B cell (primary cell): Measurements from ENCODE around the gene MSANTD3. TPM values are rescaled to one million over a fixed set of nuclear protein-coding genes. Genes with fewer than 3 reads are reported as not detected.
A peak's percentile ranks its signal among the peaks of the same experiment; 100 is the strongest.

Source experiments
- ATAC-seq: fragments of 200-7000 bp; cut with Tn5 transposase; one replicate; pipeline ENCODE4 v1.10.0; 2021; ENCODE audit warnings: low read depth, mild to moderate bottlenecking, moderate number of reproducible peaks, moderate library complexity
- CTCF ChIA-PET: fragments of 350-600 bp; sonication (Branson Sonifier 250); formaldehyde crosslinking; loops from one replicate; lab custom pipeline; 2021; ENCODE audit warnings: antibody characterized with exemption, inconsistent platforms; lab: Charles Lee
- POLR2A ChIA-PET: fragments of 350-600 bp; sonication (Branson Sonifier 250); formaldehyde crosslinking; loops from one replicate; lab custom pipeline; 2021; ENCODE audit warnings: antibody characterized with exemption; lab: Charles Lee
- DNase-seq: peaks from one replicate; pipeline ENCODE4 v3.0.0; 2013
- H2AFZ ChIP-seq: 2 replicates; pipeline ENCODE4 v1.6.1; 2012; ENCODE audit warnings: mild to moderate bottlenecking, low read depth, low read length; ENCODE audit not compliant: insufficient read depth, poor library complexity, severe bottlenecking
- H3K27ac ChIP-seq, 2 donors: 1 replicate in 1 of 2; 2 replicates in 1 of 2; pipeline ENCODE4 v1.5.1; 2012 to 2013; ENCODE audit warnings: low read length in 2 of 2, mild to moderate bottlenecking in 2 of 2, moderate library complexity in 1 of 2
- H3K27me3 ChIP-seq, 4 experiments: fragments of 200-600 bp in 1 of 4; sonication (generic) in 1 of 4; replicated peaks in 1 of 4; 1 replicate in 2 of 4; 2 replicates in 2 of 4; pipeline versions ENCODE4 v1.6.1 to v1.7.0; 2013 to 2016; ENCODE audit warnings: low read length in 3 of 4, mild to moderate bottlenecking in 2 of 4, mixed read lengths in 1 of 4, moderate library complexity in 1 of 4; ENCODE audit not compliant: insufficient read depth in 4 of 4, control insufficient read depth in 3 of 4; ENCODE audit errors: control extremely low read depth in 1 of 4
- H3K36me3 ChIP-seq, 2 experiments: replicated peaks in 1 of 2; 1 replicate in 1 of 2; 2 replicates in 1 of 2; pipeline versions ENCODE4 v1.6.1 to v1.7.1; 2013; ENCODE audit warnings: low read length in 1 of 2; ENCODE audit not compliant: insufficient read depth in 2 of 2, control insufficient read depth in 1 of 2; ENCODE audit errors: control extremely low read depth in 1 of 2, extremely low read depth in 1 of 2
- H3K4me1 ChIP-seq, 2 donors: fragments of 200-600 bp in 1 of 2; sonication (generic) in 1 of 2; 1 replicate in 1 of 2; 2 replicates in 1 of 2; pipeline versions ENCODE4 v1.5.1 to v1.6.1; 2013 to 2017; ENCODE audit warnings: low read length in 2 of 2; ENCODE audit not compliant: control insufficient read depth in 2 of 2, insufficient read depth in 2 of 2
- H3K4me2 ChIP-seq: replicated peaks from 2 replicates; pipeline ENCODE3; 2012; ENCODE audit warnings: mild to moderate bottlenecking, low read depth, low read length; ENCODE audit not compliant: poor library complexity, severe bottlenecking
- H3K4me3 ChIP-seq, 5 experiments: fragments of 200-600 bp in 1 of 5; sonication (generic) in 1 of 5; 1 replicate in 3 of 5; 2 replicates in 2 of 5; pipeline versions ENCODE4 v1.5.1 to v1.7.0; 2011 to 2016; ENCODE audit warnings: low read length in 4 of 5, mild to moderate bottlenecking in 4 of 5, low read depth in 2 of 5, control low read depth in 1 of 5, moderate library complexity in 1 of 5; ENCODE audit not compliant: insufficient read depth in 1 of 5; ENCODE audit errors: control extremely low read depth in 1 of 5, extremely low read depth in 1 of 5
- H3K79me2 ChIP-seq: fragments of 200-600 bp; sonication (generic); one replicate; pipeline ENCODE4 v1.6.0; 2016; ENCODE audit warnings: low read length; ENCODE audit not compliant: control insufficient read depth, insufficient read depth
- H3K9ac ChIP-seq: fragments of 200-600 bp; sonication (generic); 2 replicates; pipeline ENCODE4 v1.6.1; 2017; ENCODE audit warnings: mild to moderate bottlenecking, low read length, moderate library complexity
- H3K9me3 ChIP-seq, 3 donors: one replicate each; pipeline versions ENCODE4 v1.6.1 to v1.7.1; 2013; ENCODE audit warnings: low read length in 2 of 3; ENCODE audit not compliant: control insufficient read depth in 2 of 3, insufficient read depth in 1 of 3; ENCODE audit errors: control extremely low read depth in 1 of 3
- H4K20me1 ChIP-seq: 2 replicates; pipeline ENCODE4 v1.6.0; 2012; ENCODE audit warnings: mild to moderate bottlenecking, low read length; ENCODE audit not compliant: insufficient read depth, control insufficient read depth, poor library complexity, severe bottlenecking
- H3K27ac Mint-ChIP-seq: one replicate; pipeline ENCODE4 v1.8.0; 2021; ENCODE audit warnings: mixed read lengths
- H3K27me3 Mint-ChIP-seq: one replicate; pipeline ENCODE4 v1.8.0; 2021; ENCODE audit warnings: mixed read lengths
- H3K4me1 Mint-ChIP-seq: one replicate; pipeline ENCODE4 v1.8.0; 2021; ENCODE audit warnings: mixed read lengths
- H3K4me3 Mint-ChIP-seq: one replicate; pipeline ENCODE4 v1.8.0; 2021; ENCODE audit warnings: mixed read lengths
- H3K9me3 Mint-ChIP-seq: one replicate; pipeline ENCODE4 v1.8.0; 2022; ENCODE audit warnings: mixed read lengths; ENCODE audit not compliant: insufficient read depth
- CTCF ChIP-seq: fragments of 200-600 bp; IDR thresholded peaks from one replicate; pipeline ENCODE4 v1.8.0; 2022; ENCODE audit warnings: antibody characterized with exemption, mild to moderate bottlenecking
- EZH2 ChIP-seq: IDR thresholded peaks from 2 replicates; pipeline ENCODE4 v1.6.1; 2012; ENCODE audit warnings: borderline replicate concordance, low read depth, mild to moderate bottlenecking, moderate library complexity, low read length; ENCODE audit not compliant: insufficient read depth, poor library complexity, severe bottlenecking
- WGBS: methylation state at CpG from one replicate; pipeline ENCODE4 v1.1.5; 2013; ENCODE audit warnings: missing lambda C conversion rate; ENCODE audit not compliant: insufficient coverage; 5-methylcytosine and 5-hydroxymethylcytosine counted together
- intact Hi-C: fragments of 100-400 bp; cut with micrococcal nuclease; formaldehyde crosslinking; loops from one replicate; pipeline ENCODE4 v1.10.0; 2022
- polyA plus RNA-seq: library from polyadenylated mRNA; depleted of rRNA; stranded (reverse); fragments of >200 nt; gene quantifications from 2 replicates; pipeline ENCODE4 v1.2.3, GENCODE V29; 2012
- total RNA-seq, 2 donors: library from RNA; stranded (reverse); fragments of 120-200 nt in 1 of 2; gene quantifications; 1 replicate in 1 of 2; 2 replicates in 1 of 2; pipeline versions ENCODE4 v1.2.3 to v1.2.4, GENCODE V29; 2013 to 2022

MSANTD3 gene
- total and polyA plus RNA-seq, 2 donors (not counting 1 experiment from before 2014, with no cell fraction given): 5.9 to 12.1 TPM

- Histone ChIP-seq H3K4me3 (peak within 1 kb of the TSS; percentile 15 to 61 (median 47)), H3K36me3 (no peaks in the 10 kb centered on the region), H3K27me3 (peaks cover 0 to 30% (median 11%) of the 10 kb centered on the region in 4 experiments), H3K4me1 (peaks cover 15 to 16% of the 10 kb centered on the region in 2 donors), H3K9me3 (peaks cover 0 to 6% (median 0%) of the 10 kb centered on the region in 3 donors), H3K9ac (peak within 1 kb of the TSS; percentile 61), H3K79me2 (no peaks in the 10 kb centered on the region), H3K4me2 (peak within 1 kb of the TSS; percentile 99), H3K27ac (no peak within 1 kb of the TSS), H2AFZ (peak within 1 kb of the TSS; percentile 73), H4K20me1 (no peaks in the 10 kb centered on the region)
- H3K9me3 Mint-ChIP-seq: no peaks in the 10 kb centered on the region
- POLR2A ChIA-PET: no interaction called here
- peak within 1 kb of the TSS; percentile 82 for H3K4me3 Mint-ChIP-seq
- H3K27me3 Mint-ChIP-seq: peaks cover 41% of the 10 kb centered on the region
- no peak within 1 kb of the TSS for H3K27ac Mint-ChIP-seq
- TF ChIP-seq CTCF (no peak), EZH2 (no peak)
- 3% methylated on average over 54 of the region's 54 CpGs for WGBS
- DNase-seq (peak; percentile 47), ATAC-seq (peak; percentile 70)
- peaks cover 8% of the 10 kb centered on the region for H3K4me1 Mint-ChIP-seq
- CTCF ChIA-PET: no interaction called here
- intact Hi-C loops: no loop called here
Observed at GRCh38 chr9:100472788-100473275, 45.9 kb downstream of the MSANTD3 start, which contains the start of gene TMEFF1. TMEFF1 (plus strand) TSS chr9:100473149; CDS start chr9:100473545, 396 bp downstream.

GRCh38 chr9:100473276-100474081 is 46.5 kb downstream of the MSANTD3 start:
- Histone ChIP-seq H3K4me2 (peak overlapping the region; percentile 99), H3K4me1 (peaks cover 15 to 16% of the 10 kb centered on the region in 2 donors), H4K20me1 (no peaks in the 10 kb centered on the region), H3K9ac (peak overlapping the region; percentile 61), H3K9me3 (peaks cover 0 to 6% (median 0%) of the 10 kb centered on the region in 3 donors), H3K79me2 (no peaks in the 10 kb centered on the region), H2AFZ (peak overlapping the region; percentile 73), H3K27me3 (peaks cover 0 to 30% (median 11%) of the 10 kb centered on the region in 4 experiments), H3K27ac (no peak overlapping the region), H3K36me3 (no peaks in the 10 kb centered on the region), H3K4me3 (peak overlapping the region in 4 of 5 experiments; percentile 35 to 61 (median 51))
- POLR2A ChIA-PET: no interaction called here
- H3K27me3 Mint-ChIP-seq: peaks cover 41% of the 10 kb centered on the region
- H3K9me3 Mint-ChIP-seq: no peaks in the 10 kb centered on the region
- intact Hi-C loops: no loop called here
- WGBS: under 1% methylated on average over 106 of the region's 108 CpGs
- H3K4me1 Mint-ChIP-seq: peaks cover 8% of the 10 kb centered on the region
- DNase-seq (peak; percentile 60), ATAC-seq (peak; percentile 65)
- H3K4me3 Mint-ChIP-seq: peak overlapping the region; percentile 82
- TF ChIP-seq EZH2 (no peak), CTCF (no peak)
- CTCF ChIA-PET: no interaction called here
- no peak overlapping the region for H3K27ac Mint-ChIP-seq
